HL-60/S4 treated with phorbol 12-myristate 13-acetate at 8.2 ng/mL for 4 days and 3 days (cell line): ENCODE data around the gene PLA2G5.
"Not testable (repeated sequence)": the region's sequence is repeated elsewhere in the genome, so short reads cannot be mapped to it uniquely, and the experiment has no call there.

ENCODE experiments used
- in situ Hi-C: fragments of 300-500 bp; cut with MboI; formaldehyde crosslinking; loops from 2 replicates; pipeline ENCODE4 v1.15.0; 2022; ENCODE audit warnings: low sequenced_read_pairs

PLA2G5 gene

GRCh38 chr1:20069874-20070273, at the start of gene PLA2G5:
TSS of gene PLA2G5 (plus strand) at chr1:20070194. CDS start at chr1:20084831, 14,637 bp downstream.
- in situ Hi-C loops, result no loop called here

- in situ Hi-C loops, result no loop called here
These were observed 41.9 kb upstream of the PLA2G5 start for GRCh38 chr1:20028125-20028524.

- in situ Hi-C loops, result no loop called here
These were observed 41.3 kb upstream of the PLA2G5 start for GRCh38 chr1:20028726-20029125.

- in situ Hi-C loops, result no loop called here
These were observed 40.6 kb upstream of the PLA2G5 start for GRCh38 chr1:20029178-20029912.

- in situ Hi-C loops, result not testable (repeated sequence)
These were observed 39.4 kb upstream of the PLA2G5 start for GRCh38 chr1:20030436-20031151.

GRCh38 chr1:20031161-20031560, 38.8 kb upstream of the PLA2G5 start:
- in situ Hi-C loops, result no loop called here

GRCh38 chr1:20031836-20032235, 38.2 kb upstream of the PLA2G5 start:
- in situ Hi-C loops, result no loop called here

- in situ Hi-C loops, result no loop called here
These were observed 37.6 kb upstream of the PLA2G5 start for GRCh38 chr1:20032425-20032824.

- in situ Hi-C loops, result no loop called here
These were observed 36.6 kb upstream of the PLA2G5 start for GRCh38 chr1:20033420-20033819.

GRCh38 chr1:20035114-20035513, 34.9 kb upstream of the PLA2G5 start:
- in situ Hi-C loops, result no loop called here

GRCh38 chr1:20037877-20038276, 32.1 kb upstream of the PLA2G5 start:
- in situ Hi-C loops, result no loop called here

GRCh38 chr1:20047096-20047495, 22.9 kb upstream of the PLA2G5 start:
- in situ Hi-C loops, result no loop called here

GRCh38 chr1:20048563-20048962, 21.4 kb upstream of the PLA2G5 start:
- in situ Hi-C loops, result no loop called here

GRCh38 chr1:20049056-20049798, 20.8 kb upstream of the PLA2G5 start:
- in situ Hi-C loops, result not testable (repeated sequence)

- in situ Hi-C loops, result no loop called here
These were observed 18.7 kb upstream of the PLA2G5 start for GRCh38 chr1:20051218-20051829.

GRCh38 chr1:20052386-20052785, 17.6 kb upstream of the PLA2G5 start:
- in situ Hi-C loops, result no loop called here

- in situ Hi-C loops, result no loop called here
These were observed 12.0 kb upstream of the PLA2G5 start for GRCh38 chr1:20057886-20058420.

GRCh38 chr1:20058531-20058930, 11.5 kb upstream of the PLA2G5 start:
- in situ Hi-C loops, result no loop called here

GRCh38 chr1:20059847-20060246, 10.1 kb upstream of the PLA2G5 start:
- in situ Hi-C loops, result no loop called here

- in situ Hi-C loops, result not testable (repeated sequence)
These were observed 9.2 kb upstream of the PLA2G5 start for GRCh38 chr1:20060791-20061190.

- in situ Hi-C loops, result no loop called here
These were observed 8.1 kb upstream of the PLA2G5 start for GRCh38 chr1:20061866-20062265.
